Activated naive CD8-positive, alpha-beta T cell treated with anti-CD3 and anti-CD28 coated beads, Interleukin-2, amount 50 U/mL, for 16 hours (primary cell): ENCODE results near the gene OR1J2.

Experiments
- DNase-seq: peaks from one replicate; pipeline ENCODE4 v3.0.0-alpha.2; 2020; ENCODE audit warnings: low read depth, low spot score

The OR1J2 gene

DNA sequence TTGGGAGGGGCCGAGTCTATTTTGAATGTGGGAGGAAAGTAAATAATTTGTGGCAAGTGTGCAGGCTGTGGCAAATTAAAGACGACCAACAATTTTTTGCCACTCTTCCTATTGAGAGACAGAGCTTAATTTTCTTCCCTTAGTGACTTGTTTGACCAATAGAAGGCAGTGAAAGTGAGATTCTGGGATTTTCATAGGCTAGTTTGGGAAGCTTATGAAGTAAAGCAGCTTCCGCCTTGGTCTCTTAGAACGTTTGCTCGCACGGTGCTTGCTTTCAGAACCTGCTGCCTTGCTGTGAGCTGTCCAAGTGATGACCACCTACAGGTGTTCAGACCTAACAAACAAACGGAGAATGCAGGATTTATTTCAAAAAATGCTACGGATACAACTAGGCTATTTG is 35.6 kb downstream of the OR1J2 start:
- no peak for DNase-seq

GRCh38 chr9:122551371-122551770 is 40.8 kb downstream of the OR1J2 start:
- DNase-seq, result no peak

GRCh38 chr9:122552812-122553211 is 42.2 kb downstream of the OR1J2 start, which contains the start of gene OR1N2:
Gene OR1N2, plus strand, starts transcription at chr9:122553112. Its CDS starts 100 bp downstream, at chr9:122553212.
- DNase-seq, result no peak
